Neural crest cell (in vitro differentiated cells): ENCODE data around the gene KCNMA1. TPM values are rescaled to one million over a fixed set of nuclear protein-coding genes. Genes with fewer than 3 reads are reported as not detected.

ENCODE experiments used
- DNase-seq: peaks from one replicate; pipeline ENCODE4 v3.0.0; 2021; ENCODE audit warnings: low read depth, mixed read lengths, low spot score
- H3K27ac Mint-ChIP-seq: one replicate; pipeline ENCODE4 v1.8.0; 2021; ENCODE audit warnings: mild to moderate bottlenecking, mixed read lengths; ENCODE audit not compliant: unreplicated experiment
- H3K27me3 Mint-ChIP-seq: 2 replicates; pipeline ENCODE4 v1.8.0; 2021; ENCODE audit warnings: low read depth, mild to moderate bottlenecking, mixed read lengths
- H3K36me3 Mint-ChIP-seq: 2 replicates; pipeline ENCODE4 v1.8.0; 2021; ENCODE audit warnings: low read depth, mild to moderate bottlenecking, mixed read lengths
- H3K4me1 Mint-ChIP-seq: 2 replicates; pipeline ENCODE4 v1.8.0; 2021; ENCODE audit warnings: mixed read lengths
- H3K4me3 Mint-ChIP-seq: one replicate; pipeline ENCODE4 v1.8.0; 2021; ENCODE audit warnings: mild to moderate bottlenecking, mixed read lengths
- H3K9me3 Mint-ChIP-seq: 2 replicates; pipeline ENCODE4 v1.8.0; 2021; ENCODE audit warnings: mixed read lengths
- total RNA-seq: library from RNA; stranded (reverse); gene quantifications from 2 replicates; pipeline ENCODE4 v1.2.1, GENCODE V29; 2021
- TF ChIP-seq, protein P1 (sequence below): fragments of 200-600 bp; sonication (generic); conservative IDR thresholded peaks from 2 replicates; pipeline ENCODE4 v1.5.0; 2021; ENCODE audit warnings: antibody characterized with exemption, mild to moderate bottlenecking

KCNMA1 gene
- total RNA-seq, 1 donor from 2014 or later: 1.7 TPM

DNA sequence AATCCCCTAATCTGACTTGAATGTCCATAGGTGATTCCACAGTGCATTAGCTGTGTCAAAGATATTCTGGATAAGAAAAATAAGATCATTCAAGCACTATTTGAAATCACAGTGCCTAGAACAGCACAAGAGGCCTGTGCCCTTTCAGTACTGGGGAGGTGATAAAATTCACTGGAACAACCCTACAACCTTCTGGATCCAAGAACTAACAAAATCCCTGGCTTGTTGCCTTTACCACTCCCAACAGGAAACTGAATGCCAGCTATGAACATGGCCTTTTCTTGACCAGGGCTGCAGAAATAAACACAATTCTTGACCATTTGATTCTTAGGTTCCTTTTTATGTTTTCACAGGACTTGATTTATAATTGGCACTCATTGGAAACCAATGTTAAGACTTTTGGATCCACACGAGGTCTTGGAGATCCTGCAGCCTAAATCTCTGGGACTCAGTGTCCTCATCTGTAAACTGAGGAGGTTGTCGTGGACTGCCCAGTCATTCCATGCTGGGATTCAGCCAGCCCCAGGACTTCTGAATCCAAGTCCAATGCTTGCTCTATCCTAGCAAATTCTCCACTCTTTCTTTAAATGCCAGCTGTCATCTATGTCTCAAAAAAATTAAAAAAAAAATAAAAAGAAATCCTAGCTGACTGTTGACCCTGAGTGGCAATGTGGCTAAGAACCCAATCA, 624.7 kb downstream of the KCNMA1 start:
- no peak for DNase-seq
- H3K4me3 Mint-ChIP-seq: no peak overlapping the region
- TF ChIP-seq, protein P1, sequence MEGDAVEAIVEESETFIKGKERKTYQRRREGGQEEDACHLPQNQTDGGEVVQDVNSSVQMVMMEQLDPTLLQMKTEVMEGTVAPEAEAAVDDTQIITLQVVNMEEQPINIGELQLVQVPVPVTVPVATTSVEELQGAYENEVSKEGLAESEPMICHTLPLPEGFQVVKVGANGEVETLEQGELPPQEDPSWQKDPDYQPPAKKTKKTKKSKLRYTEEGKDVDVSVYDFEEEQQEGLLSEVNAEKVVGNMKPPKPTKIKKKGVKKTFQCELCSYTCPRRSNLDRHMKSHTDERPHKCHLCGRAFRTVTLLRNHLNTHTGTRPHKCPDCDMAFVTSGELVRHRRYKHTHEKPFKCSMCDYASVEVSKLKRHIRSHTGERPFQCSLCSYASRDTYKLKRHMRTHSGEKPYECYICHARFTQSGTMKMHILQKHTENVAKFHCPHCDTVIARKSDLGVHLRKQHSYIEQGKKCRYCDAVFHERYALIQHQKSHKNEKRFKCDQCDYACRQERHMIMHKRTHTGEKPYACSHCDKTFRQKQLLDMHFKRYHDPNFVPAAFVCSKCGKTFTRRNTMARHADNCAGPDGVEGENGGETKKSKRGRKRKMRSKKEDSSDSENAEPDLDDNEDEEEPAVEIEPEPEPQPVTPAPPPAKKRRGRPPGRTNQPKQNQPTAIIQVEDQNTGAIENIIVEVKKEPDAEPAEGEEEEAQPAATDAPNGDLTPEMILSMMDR: no peak
- H3K36me3 Mint-ChIP-seq: no peaks in the 10 kb centered on the region
- H3K4me1 Mint-ChIP-seq: no peaks in the 10 kb centered on the region
- H3K27ac Mint-ChIP-seq: no peak overlapping the region
- no peaks in the 10 kb centered on the region for H3K9me3 Mint-ChIP-seq
- peaks cover 3% of the 10 kb centered on the region for H3K27me3 Mint-ChIP-seq

- no peak overlapping the region for H3K4me3 Mint-ChIP-seq
- H3K4me1 Mint-ChIP-seq: no peaks in the 10 kb centered on the region
- TF ChIP-seq, protein P1: no peak
Observed at GRCh38 chr10:77011874-77012811, 625.5 kb downstream of the KCNMA1 start.

GRCh38 chr10:77010430-77010829, 627.2 kb downstream of the KCNMA1 start:
- Mint-ChIP-seq H3K27me3 (no peaks in the 10 kb centered on the region), H3K27ac (no peak overlapping the region), H3K4me3 (no peak overlapping the region), H3K4me1 (no peaks in the 10 kb centered on the region), H3K9me3 (no peaks in the 10 kb centered on the region), H3K36me3 (no peaks in the 10 kb centered on the region)
- no peak for DNase-seq
- TF ChIP-seq, protein P1: no peak

More at GRCh38 chr10:77011874-77012811, 625.5 kb downstream of the KCNMA1 start:
- Mint-ChIP-seq H3K9me3 (no peaks in the 10 kb centered on the region), H3K27me3 (peaks cover 3% of the 10 kb centered on the region), H3K27ac (no peak overlapping the region), H3K36me3 (no peaks in the 10 kb centered on the region)
- DNase-seq: no peak

DNA sequence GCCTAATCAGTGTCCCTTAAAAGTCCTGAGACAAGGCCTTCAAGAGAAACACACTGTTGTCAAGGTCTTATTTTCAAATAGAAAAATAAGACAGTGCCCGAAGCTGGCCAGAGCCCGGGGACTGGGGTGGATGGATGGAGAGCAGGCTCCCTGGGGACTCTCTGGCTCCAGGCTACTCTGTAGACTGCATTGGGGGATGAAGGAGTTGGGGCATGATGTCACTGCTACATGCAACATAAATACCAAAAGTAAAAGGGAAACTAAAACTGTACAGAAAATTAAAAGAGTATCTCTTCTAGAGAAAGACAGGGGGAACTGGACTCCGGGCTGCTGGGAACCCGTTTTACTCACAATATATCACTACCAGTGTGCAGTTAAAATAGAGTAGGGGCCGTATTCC, 629.8 kb downstream of the KCNMA1 start:
- Mint-ChIP-seq H3K27ac (no peak overlapping the region), H3K9me3 (no peaks in the 10 kb centered on the region), H3K4me1 (peaks cover 4% of the 10 kb centered on the region), H3K4me3 (no peak overlapping the region), H3K36me3 (no peaks in the 10 kb centered on the region), H3K27me3 (no peaks in the 10 kb centered on the region)
- TF ChIP-seq, protein P1: no peak
- no peak for DNase-seq

GRCh38 chr10:77006836-77007511, 630.6 kb downstream of the KCNMA1 start:
- Mint-ChIP-seq H3K9me3 (no peaks in the 10 kb centered on the region), H3K36me3 (no peaks in the 10 kb centered on the region), H3K4me1 (peaks cover 4% of the 10 kb centered on the region), H3K27me3 (no peaks in the 10 kb centered on the region), H3K27ac (no peak overlapping the region), H3K4me3 (no peak overlapping the region)
- DNase-seq: no peak
- TF ChIP-seq, protein P1: no peak
